ENCODE data around the gene DENND1A.

Gene DENND1A

DNA sequence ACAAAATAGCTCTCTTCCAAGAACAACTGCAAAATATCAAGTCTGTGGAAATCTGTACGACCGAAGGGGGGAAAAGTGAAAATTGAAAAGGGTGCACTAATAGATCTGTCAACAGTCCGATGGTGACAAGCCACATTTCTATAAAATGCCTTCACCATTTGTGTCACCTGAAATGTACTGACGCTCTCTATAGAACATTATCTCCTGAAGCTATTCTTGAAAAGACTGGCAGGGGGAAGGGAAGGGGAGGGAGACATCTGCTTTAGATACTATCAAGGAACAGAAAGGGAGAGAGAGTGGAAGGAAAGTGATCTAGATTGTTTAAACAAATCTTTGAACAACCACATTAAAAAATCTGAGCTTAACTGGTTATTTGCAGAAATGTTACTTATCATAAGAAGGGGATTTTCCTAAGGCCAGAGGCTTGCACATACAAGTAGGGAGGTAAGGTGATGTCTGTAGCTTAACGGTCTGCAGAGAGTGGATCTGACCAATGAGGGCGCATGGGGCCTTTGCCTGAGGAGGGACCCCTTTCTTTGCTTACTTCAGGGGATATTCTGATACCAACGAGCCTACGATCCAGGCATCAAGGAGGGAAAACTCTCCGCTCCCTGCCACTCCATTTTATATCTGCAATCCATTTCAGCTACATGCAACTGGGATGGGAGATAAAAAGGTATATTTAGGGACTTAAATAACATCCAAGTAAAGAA, 481.8 kb downstream of the DENND1A start:
- TF ChIP-seq, protein P1, sequence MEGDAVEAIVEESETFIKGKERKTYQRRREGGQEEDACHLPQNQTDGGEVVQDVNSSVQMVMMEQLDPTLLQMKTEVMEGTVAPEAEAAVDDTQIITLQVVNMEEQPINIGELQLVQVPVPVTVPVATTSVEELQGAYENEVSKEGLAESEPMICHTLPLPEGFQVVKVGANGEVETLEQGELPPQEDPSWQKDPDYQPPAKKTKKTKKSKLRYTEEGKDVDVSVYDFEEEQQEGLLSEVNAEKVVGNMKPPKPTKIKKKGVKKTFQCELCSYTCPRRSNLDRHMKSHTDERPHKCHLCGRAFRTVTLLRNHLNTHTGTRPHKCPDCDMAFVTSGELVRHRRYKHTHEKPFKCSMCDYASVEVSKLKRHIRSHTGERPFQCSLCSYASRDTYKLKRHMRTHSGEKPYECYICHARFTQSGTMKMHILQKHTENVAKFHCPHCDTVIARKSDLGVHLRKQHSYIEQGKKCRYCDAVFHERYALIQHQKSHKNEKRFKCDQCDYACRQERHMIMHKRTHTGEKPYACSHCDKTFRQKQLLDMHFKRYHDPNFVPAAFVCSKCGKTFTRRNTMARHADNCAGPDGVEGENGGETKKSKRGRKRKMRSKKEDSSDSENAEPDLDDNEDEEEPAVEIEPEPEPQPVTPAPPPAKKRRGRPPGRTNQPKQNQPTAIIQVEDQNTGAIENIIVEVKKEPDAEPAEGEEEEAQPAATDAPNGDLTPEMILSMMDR (IDR thresholded peaks at IDR 0.05; ENCODE audit: insufficient read depth, missing control alignments): no peak
- FAIRE-seq: no peak
- DNase-seq (ENCODE audit: insufficient read length, low spot score): no peak

DNA sequence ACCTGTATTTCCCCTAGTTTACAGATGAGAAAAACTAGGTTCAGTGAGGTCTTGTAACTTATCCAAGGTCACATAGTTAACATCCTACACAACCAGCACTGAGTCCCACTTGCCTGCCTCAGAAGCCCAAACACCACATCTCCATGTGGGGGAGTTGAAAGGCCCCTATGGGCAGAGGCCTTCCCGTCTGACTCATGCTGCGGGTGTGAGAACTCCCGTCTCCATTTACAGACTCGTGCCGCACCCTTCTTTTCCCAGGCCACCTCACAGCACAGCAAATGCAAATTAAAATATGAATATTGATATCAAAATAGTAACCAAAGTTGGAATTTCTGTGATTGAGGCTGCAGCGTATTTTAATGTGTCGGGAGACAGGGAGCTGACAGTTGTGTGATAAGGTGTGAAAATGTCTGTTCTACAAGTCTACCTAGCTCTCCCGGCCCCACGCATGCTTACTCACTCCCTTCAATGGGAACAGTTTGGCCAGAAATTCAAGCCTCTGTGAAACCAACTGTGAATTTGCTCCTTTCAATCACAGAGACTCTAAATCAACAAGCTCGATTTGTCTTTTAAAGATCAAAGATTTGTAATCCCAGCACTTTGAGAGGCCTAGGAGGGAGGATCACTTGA, 483.8 kb downstream of the DENND1A start:
- TF ChIP-seq, protein P1 (IDR thresholded peaks at IDR 0.05; ENCODE audit: insufficient read depth, missing control alignments): no peak
- DNase-seq (ENCODE audit: insufficient read length, low spot score) (no peak), FAIRE-seq (no peak)

DNA sequence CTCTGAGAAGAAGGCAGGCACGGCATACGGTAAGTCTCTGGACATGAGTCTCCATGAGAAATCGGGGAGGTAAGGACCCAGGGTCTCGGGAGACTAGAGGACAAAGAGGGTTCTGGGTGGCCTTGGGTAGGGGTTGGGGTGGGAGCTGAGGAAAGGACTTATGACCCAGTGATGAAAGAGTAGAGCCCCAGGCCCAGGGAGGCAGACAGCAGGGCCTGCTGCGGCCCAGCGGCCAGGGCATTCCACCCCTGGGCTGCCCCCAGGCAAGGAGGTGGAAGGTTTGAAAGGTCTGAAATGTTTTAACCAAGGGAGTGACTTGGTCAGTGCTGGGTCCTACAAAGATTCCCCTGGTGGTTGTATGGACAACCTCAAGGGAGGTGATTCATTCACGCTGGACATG, 484.8 kb downstream of the DENND1A start:
- DNase-seq (ENCODE audit: insufficient read length, low spot score): no peak
- FAIRE-seq: no peak
- TF ChIP-seq, protein P1 (IDR thresholded peaks at IDR 0.05; ENCODE audit: insufficient read depth, missing control alignments): no peak

DNA sequence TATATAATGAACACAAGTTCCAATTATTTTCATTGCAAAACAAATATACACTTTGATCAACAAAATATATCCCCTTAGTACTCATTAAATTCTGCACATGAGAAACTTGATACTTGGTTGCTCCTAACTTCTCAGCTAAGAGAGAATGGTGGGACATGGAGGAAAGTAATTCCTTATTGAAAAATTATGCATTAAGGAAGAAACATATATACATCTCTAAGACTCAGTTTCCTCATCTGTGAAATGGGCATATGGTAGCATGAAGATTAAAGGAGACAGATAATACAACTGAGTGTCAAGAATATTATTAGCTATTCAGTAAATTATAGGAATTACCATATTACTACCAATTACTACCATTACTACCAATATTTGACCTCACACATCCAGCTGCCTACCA, 488.2 kb downstream of the DENND1A start:
- DNase-seq (ENCODE audit: insufficient read length, low spot score) (no peak), FAIRE-seq (no peak)
- TF ChIP-seq, protein P1 (IDR thresholded peaks at IDR 0.05; ENCODE audit: insufficient read depth, missing control alignments): no peak

DNA sequence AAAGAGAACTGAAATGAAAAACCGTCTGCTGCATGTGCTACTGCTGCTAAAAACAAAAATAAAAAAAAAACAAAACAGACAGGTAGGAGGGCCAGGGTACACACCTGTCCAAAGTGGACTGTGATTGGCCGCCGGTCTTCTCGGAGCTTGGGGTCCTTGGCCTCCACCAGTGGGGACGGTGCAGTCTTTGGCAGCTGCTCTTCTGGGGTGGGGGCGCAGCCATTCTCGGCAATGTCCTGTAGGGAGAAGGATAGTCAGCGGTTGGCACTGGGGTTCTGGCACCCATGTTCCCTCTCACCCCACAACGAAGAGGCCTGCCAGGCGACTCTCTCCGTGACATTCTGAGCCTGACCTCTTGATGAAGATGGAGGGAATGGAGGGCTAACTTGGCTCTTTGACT, 489.7 kb downstream of the DENND1A start:
- FAIRE-seq (no peak), DNase-seq (ENCODE audit: insufficient read length, low spot score) (no peak)
- TF ChIP-seq, protein P1 (IDR thresholded peaks at IDR 0.05; ENCODE audit: insufficient read depth, missing control alignments): no peak

DNA sequence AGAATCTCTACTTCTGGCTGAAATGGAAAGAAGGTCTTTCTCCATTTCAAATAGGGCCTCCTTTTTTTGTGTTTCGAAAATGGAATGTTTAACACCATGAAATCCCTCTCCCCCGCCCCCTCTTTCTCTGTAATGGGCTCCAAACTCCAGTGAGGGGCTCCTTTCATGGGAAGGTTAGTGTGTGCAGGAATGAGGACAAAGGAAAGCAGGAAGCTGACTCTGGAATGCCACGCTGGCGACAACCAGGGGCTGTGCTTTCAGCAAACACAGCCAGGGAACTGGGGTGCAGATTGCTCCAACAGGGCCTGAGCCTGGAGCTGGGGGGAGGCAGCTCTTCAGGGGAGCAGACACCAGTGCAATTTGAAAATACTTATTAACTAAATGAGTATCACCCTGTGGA, 491.1 kb downstream of the DENND1A start:
- TF ChIP-seq, protein P1 (IDR thresholded peaks at IDR 0.05; ENCODE audit: insufficient read depth, missing control alignments): no peak
- no peak for DNase-seq (ENCODE audit: insufficient read length, low spot score)
- FAIRE-seq: no peak

DNA sequence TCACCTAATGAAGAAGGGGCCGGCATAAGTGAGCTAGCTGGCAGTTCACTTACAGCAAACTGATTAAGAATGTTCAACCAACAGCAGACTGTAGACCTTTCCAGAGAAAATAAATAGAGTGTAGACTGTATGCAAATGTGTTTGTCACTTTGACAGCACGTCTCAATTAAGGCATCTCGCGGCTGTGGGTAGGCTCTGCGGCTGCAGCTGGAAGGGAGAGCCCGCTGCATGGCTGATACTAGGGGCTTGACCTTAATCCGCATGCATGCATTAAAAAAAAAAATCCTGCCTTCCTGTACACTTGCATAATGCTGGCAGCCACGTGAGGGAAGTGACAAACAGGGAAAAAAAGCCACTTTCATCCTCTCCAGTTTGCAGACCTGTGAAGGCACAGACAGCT, 491.6 kb downstream of the DENND1A start:
- no peak for FAIRE-seq

More for the DNA sequence above, 491.6 kb downstream of the DENND1A start:
- TF ChIP-seq, protein P1 (IDR thresholded peaks at IDR 0.05; ENCODE audit: insufficient read depth, missing control alignments): no peak
- peak; percentile 47 for DNase-seq (ENCODE audit: insufficient read length, low spot score)

Data from D721Med (cell line).